D341Med (cell line): ENCODE measurements around the gene AP1S2.
"Not testable (repeated sequence)": the region's sequence is repeated elsewhere in the genome, so short reads cannot be mapped to it uniquely, and the experiment has no call there.

Experiments used
- DNase-seq: peaks from one replicate; pipeline ENCODE4 v3.0.0; 2012; ENCODE audit warnings: low spot score

AP1S2 gene

DNA sequence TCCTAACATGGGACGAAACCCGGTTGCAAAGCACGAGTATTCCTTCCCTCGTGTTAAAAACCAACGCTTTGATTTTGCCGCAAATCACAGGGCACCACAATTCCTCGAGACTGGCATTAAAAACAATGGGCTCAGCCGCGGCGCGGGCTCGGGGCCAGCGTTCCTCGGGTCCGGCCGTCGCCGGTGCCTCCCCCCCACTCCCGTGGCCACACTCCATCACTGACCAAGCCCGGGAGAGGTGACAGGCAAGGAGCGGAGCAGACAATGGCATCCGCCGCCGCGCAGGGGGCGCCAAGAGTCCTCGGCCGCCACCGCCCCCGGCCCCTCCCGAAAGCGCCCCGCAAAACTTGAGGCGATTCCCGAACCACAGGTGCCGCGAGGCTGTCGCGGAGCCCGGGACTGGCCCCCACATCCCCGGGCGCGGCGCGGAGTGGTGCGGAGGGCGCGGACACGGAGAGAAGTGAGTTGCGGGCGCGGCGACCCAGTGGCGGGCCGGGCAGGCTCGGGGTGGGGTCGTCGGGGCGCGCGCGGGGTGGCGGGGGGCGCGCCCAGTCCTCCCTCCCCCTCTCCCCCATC, 445 bp downstream of the AP1S2 start:
- peak; percentile 49 for DNase-seq

DNA sequence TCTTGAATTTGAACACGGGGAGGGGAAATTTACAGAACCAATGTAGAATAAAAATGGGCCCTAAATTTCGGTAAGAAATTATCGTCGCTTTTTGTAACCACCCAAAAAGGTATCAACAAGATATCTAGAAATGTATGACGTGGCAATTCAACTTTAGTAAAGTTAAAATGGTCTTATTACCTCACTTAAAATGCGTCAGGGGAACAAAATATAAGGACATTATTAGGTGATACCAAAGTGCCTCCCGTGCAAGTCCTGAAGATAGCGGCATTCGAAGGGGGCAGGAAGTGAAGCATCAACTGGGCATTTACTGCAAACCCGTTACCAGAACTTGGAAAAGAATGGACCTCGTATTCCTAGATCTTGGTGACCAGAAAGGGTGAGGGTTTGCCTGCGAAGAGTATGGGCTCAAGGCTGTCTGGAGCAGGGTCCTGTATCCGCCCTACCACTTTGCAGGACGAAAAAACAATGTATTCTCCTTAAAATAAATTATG, 980 bp downstream of the AP1S2 start:
- no peak for DNase-seq

DNA sequence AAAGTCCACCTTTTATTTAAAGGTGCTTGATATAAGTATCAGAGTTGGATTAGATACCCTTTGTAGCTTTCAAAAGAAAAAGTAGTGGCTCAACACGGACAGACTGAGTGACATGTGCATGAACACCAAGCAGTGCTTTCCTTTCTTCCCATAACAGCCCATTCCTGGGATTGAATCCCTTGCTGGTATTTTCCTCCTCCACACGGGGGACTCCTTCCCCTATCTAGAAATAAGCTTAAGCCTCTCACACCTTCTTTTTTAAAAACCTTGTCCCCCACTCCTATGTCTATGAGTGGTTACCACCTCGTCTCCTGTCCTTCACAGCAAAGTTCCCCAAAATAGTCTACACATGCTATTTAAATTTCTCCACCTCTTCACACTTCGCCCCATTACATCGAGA, 5.1 kb downstream of the AP1S2 start:
- peak; percentile 30 for DNase-seq

GRCh38 chrX:15848576-15848975, 6.0 kb downstream of the AP1S2 start:
- no peak for DNase-seq

DNA sequence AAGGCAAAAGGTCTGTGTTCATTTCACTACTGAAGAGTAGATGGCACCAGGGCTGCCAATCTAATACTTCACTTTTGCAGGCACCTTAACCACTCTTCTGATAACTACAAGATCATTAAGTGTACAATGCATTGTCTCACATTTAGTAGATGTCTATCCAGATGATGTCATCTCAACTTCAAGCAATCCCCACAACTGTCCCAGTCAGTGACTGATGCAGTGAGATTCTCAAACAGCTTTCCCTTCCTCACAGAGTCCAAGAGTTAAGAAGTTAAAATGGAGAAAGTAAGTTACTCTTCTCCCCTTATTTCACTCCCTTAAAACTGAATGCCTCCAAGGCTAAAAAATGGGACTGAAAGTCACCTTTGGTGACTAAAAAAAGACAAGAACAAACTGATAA, 10.7 kb downstream of the AP1S2 start:
- DNase-seq = no peak

GRCh38 chrX:15841853-15842516, 12.6 kb downstream of the AP1S2 start:
- DNase-seq = no peak

DNA sequence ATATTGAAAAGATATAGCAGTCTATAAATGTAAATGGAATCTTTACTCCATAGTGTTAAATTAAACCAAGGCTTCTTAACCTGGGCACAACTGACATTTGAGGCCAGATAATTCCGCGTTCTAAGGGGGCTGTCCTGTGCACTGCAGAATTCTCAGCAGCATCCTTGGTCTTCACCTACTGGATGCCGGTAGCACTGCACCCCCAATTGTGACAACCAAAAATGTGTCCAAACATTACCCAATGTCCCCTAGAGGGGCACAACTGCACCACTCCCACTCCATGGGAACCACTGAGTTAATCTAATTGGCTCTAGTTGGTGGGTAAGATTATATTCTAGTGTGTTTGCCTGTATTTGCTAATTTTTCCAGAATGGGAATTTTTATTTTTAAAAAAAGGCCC, 16.6 kb downstream of the AP1S2 start:
- peak; percentile 40 for DNase-seq

DNA sequence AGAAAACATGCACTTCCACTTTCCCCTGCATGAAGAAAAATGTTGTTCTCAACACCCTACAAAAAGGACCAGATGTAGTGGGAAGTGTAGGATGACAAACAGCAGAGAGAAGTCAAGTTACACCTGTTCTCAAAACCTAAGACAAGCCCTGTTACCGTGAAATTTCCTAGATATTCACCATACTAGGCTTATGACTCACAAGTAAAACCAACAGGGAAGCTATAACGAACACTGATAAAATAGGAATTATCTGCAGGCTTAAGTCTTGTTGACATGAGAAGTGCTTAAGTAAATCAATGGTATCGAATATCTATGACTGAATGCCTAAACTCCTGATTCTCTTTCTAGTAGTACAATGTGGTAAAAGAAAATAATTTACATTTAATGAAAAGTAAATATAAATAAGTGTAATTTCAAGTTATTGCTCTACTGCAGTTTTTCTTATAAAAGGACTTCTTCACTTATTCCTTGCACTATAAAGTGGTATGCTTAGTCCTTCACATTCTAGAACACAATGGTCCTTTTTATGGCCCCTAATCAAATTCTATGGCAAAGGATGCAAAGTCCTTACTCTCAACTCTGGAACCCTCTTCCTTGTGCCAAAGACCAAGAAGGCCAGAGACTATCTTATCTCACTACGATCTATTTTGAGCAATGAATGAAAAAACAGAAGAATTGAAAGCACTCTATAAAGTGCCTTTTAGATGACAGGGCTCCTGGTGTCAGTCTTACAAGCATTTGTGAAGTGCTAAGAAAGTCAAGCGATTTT, 19.6 kb downstream of the AP1S2 start:
- DNase-seq = no peak

DNA sequence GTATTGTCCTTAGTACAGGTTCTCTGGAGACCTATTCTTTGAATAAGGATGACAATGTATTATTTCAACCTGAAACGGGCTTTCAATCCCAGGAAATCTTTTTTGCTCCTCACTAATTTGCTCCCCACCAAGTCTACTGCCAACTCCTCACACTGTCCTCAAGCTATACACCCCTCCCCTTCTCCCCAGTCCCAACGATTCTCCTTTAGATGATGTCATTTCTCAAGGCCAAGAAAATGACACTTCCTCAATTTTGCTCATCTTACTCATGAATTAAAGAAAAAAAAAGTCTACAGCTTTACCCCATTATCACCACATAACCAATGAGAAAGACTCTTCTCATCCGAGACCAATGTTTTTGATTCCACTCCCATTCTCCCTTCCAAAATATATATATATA, 20.6 kb downstream of the AP1S2 start:
- no peak for DNase-seq

GRCh38 chrX:15831347-15831746, 23.3 kb downstream of the AP1S2 start:
- not testable (repeated sequence) for DNase-seq

GRCh38 chrX:15829217-15829616, 25.4 kb downstream of the AP1S2 start:
- DNase-seq = no peak

GRCh38 chrX:15825936-15826335, 28.7 kb downstream of the AP1S2 start:
- DNase-seq = no peak

DNA sequence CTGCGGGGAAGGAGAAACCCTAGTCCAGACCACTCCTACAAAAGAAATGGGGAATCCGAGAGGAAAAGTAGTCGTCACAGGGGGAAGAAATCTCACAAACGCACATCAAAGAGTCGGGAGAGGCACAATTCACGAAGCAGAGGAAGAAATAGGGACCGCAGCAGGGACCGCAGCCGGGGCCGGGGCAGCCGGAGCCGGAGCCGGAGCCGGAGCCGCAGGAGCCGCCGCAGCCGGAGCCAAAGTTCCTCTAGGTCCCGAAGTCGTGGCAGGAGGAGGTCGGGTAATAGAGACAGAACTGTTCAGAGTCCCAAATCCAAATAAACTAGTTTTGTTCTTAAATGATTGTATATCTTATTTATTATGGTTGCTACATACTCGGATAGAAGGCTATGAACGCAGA, 31.7 kb downstream of the AP1S2 start:
- DNase-seq = no peak

DNA sequence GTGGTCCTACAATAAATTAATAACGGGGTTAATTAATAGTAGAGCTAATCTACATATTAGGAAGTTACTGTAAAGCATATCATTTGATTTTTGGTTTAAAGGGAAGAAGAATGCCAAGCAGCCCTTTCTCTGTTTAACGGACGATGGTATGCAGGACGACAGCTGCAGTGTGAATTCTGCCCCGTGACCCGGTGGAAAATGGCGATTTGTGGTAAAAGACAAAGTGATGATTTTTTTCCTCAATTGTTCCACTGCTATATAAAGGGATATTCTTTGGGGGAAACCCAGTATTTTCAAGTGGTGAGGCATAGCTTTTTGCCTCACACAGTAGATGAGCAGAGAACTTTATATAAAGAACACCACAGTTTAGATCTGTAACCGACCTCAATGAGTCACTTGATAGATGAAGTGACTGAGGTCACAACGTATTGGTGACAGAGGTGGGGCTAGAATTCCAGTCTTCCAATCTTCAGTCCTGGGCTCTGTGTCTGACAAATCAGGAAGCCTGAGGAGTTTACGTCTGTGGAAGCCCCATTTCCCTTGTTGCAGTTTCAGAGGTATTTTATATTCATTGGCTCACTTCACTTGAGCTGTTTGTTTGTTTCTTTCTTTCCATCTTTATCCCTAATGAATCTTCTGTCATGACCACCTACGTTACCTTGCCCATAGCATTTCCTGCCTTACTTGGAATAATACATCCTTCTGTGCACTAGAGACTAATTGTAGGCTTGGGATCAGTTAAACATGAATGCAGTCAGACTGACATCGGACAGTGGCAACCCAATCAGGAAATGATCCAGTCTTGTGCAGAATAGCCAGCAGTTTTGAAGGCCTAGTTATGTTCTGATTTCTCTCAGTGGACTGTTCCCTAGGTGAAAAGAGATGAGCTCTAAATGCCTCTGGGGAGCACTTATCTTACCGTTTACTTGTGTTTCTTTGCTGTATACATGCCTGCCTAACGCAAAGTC, 34.2 kb downstream of the AP1S2 start:
- DNase-seq = no peak

DNA sequence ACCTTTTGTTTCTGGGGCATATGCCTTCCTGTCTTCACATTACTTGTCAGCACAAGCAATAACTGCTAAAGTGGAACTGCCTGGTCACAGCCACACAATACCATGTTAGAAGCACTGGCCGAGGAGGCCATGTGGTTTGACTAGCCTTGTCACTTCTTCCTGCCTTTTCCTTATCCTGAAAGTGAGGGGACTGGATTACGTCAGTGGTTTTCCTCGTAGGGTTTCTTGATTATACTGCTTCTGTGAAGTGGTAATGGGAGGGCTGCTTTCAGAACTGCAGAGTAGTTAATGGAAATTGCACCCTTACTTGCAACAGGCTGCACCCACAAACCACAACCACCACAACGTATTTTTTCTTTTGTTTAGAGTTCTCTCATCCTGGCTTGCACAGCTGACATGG, 37.7 kb downstream of the AP1S2 start:
- DNase-seq = no peak

DNA sequence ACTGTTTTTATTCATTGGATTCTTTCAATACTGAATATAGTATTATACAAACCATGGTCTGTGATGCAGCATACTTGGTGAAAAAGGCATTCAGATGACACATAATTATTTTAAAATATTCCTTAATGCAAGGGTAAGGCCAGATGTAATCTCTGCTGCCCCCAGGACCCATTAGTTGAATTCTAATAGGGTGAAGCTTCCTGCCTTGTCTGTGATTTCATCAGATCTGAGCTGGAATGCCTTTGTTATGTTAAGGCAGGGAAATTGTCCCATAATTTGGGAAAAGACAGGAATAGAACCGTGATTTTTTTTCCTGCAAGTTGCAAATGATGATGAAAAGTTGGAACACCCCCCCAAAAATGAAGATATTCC, 38.2 kb downstream of the AP1S2 start:
- DNase-seq = no peak

DNA sequence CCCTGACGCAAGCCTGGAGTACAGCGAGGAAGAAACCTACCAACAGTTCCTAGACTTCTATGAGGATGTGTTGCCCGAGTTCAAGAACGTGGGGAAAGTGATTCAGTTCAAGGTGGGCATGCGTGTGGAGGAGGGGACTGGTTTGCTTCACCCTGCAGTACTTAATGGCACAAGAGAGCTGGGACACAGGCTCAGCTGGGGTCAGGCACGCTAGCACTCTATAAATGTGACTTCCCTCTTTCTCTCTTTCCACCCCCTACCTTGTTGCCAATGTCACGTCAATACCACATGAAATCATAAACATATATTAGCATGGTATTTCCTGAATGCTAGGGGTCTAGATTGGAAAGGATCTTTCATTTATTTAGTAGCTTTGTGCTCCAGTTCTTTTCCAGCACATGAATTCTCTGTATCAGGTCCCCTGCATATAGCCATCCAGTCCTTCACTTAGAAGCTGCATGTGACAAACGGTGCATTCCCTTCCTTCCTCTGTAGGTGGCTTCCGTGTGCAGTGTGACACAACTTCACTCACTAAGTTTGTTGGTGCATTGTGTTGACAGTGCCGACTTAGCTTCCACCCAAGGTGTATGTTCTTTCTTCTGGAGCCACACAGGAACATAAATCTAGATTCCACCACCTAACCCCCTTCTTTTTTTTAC, 38.7 kb downstream of the AP1S2 start:
- peak; percentile 34 for DNase-seq

GRCh38 chrX:15814771-15815365, 39.7 kb downstream of the AP1S2 start:
- DNase-seq = no peak

GRCh38 chrX:15813416-15813815, 41.2 kb downstream of the AP1S2 start:
- no peak for DNase-seq

DNA sequence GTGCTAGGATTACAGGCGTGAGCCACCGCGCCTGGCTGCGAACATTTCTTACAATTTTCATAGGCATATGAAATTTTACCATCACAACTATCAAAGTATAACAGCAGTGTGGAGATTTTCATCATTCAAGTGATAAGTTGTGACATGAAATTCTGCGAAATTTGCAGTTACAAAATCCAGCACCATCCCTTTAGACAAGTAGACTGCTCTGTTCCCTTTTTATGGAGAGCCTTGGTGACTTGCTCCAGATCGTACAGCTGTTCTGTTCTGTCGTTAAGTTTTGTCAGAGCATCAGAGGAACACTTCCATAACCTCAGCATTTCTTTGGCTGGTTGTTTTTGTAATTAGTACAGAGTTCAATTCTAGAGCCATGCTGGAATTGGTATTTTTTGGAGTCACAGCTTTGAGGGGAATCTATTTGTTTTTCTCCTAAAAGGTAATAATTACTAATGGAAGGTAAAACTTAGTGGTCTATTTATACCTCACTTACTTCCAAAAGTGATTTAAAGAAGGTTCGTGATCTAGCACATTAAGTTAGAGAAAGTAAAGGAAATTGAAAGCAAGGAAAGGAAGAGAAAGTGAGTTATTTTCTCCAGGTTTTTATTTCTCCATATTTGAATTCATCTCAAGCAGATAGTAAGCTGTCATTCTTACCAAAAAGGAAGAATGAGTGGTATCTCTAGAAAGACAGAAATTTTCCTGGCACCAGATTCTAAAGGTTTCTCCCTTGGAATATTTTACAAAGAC, 42.2 kb downstream of the AP1S2 start:
- no peak for DNase-seq
